ENCODE results near the gene RNF144A.

RNF144A gene

GRCh38 chr2:7048762-7049294 lies 131.6 kb downstream of the RNF144A start:
- in situ Hi-C loops (cut with MboI; ENCODE audit: low pct_unique_long_range_greater_than_20kb, low sequenced_read_pairs): no loop called here

GRCh38 chr2:7052404-7052803 lies 135.2 kb downstream of the RNF144A start:
- DNase-seq: no peak
- in situ Hi-C loops (cut with MboI; ENCODE audit: low pct_unique_long_range_greater_than_20kb, low sequenced_read_pairs): no loop called here

More at GRCh38 chr2:7048762-7049294, 131.6 kb downstream of the RNF144A start:
- no peak for DNase-seq

DNA sequence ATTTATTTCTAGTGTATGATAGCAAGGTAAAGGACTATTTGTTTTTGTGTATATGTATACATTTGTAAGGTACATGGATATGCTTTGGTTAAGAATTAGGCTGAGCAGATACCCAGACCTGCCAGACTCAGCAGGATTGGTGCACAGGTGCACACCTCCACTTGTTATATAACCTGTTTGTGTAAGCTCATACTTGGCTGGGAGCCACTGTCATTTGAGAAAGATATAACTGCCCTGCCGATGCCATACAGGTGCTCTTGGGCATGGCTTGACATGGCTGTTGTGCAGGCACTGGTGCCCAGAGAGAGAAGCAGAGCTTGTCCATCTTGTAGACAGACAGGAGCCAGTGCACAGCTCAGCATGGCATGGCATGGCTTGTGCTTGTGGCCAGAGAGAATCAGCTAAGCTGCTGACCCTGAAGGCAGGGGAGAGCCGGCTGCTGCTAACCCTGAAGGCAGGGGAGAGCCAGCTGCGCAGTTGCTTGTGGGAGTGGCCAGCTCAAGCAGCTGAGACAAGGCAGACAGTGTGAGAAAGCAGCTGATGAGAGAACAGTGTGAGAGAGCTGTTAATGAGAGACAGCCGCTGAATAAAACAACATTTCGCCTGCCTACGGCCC lies 136.5 kb downstream of the RNF144A start:
- in situ Hi-C loops (cut with MboI; ENCODE audit: low pct_unique_long_range_greater_than_20kb, low sequenced_read_pairs): no loop called here
- DNase-seq: no peak

DNA sequence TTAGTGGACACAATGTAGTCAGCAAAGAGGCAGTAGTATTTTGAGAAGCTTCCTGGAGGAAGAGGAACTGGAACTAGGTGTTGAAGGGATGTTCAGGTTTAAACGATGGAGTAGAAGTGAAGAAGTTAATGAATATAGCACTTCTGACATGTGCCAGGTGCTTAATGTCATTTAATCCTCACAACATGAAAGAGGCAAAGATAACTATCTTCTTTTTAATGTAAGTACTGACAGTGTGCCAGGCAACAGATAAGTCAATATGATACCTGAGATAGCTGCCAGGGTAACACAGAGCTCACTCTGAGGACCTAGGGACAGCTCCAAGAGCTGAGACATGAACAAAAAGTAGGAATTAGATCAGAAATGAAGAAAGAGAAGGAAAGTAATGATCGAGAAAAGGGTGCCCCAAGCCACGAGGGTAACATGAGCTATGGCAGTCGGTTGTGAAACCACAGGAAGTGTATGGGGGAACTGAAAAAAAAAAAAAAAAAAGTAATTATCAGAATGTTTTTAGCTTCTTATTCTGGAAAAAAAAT lies 140.7 kb downstream of the RNF144A start:
- DNase-seq: peak; percentile 61
- in situ Hi-C loops (cut with MboI; ENCODE audit: low pct_unique_long_range_greater_than_20kb, low sequenced_read_pairs): no loop called here

- DNase-seq: no peak
- in situ Hi-C loops (cut with MboI; ENCODE audit: low pct_unique_long_range_greater_than_20kb, low sequenced_read_pairs): no loop called here
These were observed 142.9 kb downstream of the RNF144A start for GRCh38 chr2:7060156-7060555.

GRCh38 chr2:7060631-7061449 lies 143.6 kb downstream of the RNF144A start:
- DNase-seq: no peak
- in situ Hi-C loops (cut with MboI; ENCODE audit: low pct_unique_long_range_greater_than_20kb, low sequenced_read_pairs): no loop called here

DNA sequence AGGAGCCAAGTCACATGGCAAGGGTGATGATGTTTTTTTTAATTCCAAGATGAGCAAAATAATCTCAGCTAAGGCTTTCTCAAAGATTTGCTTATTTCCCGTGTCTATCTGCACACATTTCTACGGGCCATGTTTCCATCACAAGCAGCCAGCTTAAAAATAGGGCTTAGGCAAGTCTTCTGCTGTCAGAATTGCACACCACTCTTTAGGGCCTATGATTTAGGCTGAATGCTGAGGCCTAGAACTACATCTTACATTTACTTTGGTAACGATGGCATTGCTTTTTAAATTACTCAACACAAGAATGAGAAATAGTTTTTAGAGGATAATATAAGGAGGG lies 144.2 kb downstream of the RNF144A start:
- in situ Hi-C loops (cut with MboI; ENCODE audit: low pct_unique_long_range_greater_than_20kb, low sequenced_read_pairs): no loop called here
- DNase-seq: no peak

DNA sequence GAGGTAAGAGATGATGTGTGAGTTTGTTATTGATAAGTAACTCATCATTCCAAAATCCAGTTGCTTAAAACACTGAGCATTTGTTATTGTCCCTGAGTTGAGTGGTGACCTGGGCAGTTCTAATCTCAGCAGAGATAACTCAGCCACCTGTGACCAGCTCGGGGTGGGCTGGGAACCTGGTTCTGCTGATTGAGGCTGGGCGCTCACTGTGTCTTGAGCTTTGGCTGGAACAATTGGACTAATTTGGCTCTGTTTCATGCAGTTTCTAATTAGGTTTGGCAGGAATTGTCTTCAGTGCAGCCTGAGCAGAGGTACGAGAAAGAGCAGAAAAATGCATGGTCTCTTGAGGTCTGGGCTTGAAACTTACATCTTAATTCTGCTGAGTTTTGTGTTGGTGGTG lies 144.7 kb downstream of the RNF144A start:
- in situ Hi-C loops (cut with MboI; ENCODE audit: low pct_unique_long_range_greater_than_20kb, low sequenced_read_pairs): no loop called here
- DNase-seq: no peak

DNA sequence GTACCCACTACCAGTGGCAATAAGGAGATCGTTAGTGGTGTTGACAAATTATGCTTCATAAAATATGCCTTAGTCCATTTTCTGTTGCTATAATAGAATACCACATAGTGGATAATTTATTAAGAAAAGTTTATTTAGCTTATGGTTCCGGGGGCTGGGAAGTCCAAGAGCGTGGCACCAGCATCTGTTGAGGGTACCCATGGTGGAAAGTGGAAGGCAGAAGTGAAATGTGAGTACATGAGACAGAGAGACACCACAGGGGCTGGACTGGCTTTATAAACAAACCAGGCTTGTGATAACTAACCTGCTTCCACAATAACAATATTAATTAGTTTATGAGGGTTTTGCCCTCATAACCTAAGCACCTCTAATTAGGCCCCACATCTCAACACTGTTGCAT lies 146.6 kb downstream of the RNF144A start:
- DNase-seq: no peak
- in situ Hi-C loops (cut with MboI; ENCODE audit: low pct_unique_long_range_greater_than_20kb, low sequenced_read_pairs): no loop called here

DNA sequence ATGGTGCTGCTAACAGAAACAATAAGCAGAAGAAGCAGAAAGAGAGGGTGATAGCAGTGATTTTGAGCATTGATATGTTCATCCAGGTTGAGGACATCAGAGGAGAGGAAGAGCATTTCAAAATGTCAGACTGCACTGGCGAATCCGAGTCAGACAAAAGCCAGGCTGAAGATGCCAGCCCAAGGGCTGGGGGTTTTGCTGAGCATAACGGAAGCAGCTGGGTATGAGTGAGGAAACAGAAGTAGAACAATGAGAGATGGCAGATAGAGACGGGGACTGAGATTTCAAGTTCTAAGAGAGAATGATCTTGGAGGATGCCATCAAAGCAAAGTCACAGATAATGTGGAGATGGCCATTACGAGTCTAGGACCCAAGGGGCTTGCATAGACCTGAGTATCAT lies 151.2 kb downstream of the RNF144A start:
- in situ Hi-C loops (cut with MboI; ENCODE audit: low pct_unique_long_range_greater_than_20kb, low sequenced_read_pairs): no loop called here
- no peak for DNase-seq

DNA sequence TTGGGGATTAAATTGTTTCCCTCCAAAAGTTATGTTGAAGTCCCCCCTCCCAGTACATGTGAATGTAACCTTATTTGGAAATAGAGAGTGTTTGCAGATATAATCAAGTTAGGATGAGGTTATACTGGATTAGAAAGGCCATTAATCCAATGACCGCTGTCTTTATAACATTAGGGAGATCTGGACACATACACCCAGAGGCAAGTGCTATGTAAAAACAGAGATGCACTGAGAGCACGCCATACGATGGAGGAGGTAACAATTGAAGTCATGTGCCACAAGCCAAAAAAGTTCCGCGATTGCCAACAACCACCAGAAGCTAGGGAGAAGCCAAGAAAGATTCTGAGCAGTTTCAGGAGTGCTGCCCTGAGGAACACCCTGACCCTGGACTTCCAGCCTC lies 153.3 kb downstream of the RNF144A start:
- in situ Hi-C loops (cut with MboI; ENCODE audit: low pct_unique_long_range_greater_than_20kb, low sequenced_read_pairs): no loop called here
- no peak for DNase-seq

- DNase-seq: no peak
- in situ Hi-C loops (cut with MboI; ENCODE audit: low pct_unique_long_range_greater_than_20kb, low sequenced_read_pairs): no loop called here
These were observed 153.9 kb downstream of the RNF144A start for GRCh38 chr2:7071154-7071553.

- in situ Hi-C loops (cut with MboI; ENCODE audit: low pct_unique_long_range_greater_than_20kb, low sequenced_read_pairs): no loop called here
- DNase-seq: peak; percentile 78
These were observed 154.8 kb downstream of the RNF144A start for GRCh38 chr2:7071916-7072556.

GRCh38 chr2:7073901-7074300 lies 156.7 kb downstream of the RNF144A start:
- no peak for DNase-seq
- in situ Hi-C loops (cut with MboI; ENCODE audit: low pct_unique_long_range_greater_than_20kb, low sequenced_read_pairs): no loop called here

GRCh38 chr2:7075834-7076233 lies 158.6 kb downstream of the RNF144A start:
- in situ Hi-C loops (cut with MboI; ENCODE audit: low pct_unique_long_range_greater_than_20kb, low sequenced_read_pairs): no loop called here
- no peak for DNase-seq

GRCh38 chr2:7077660-7078267 lies 160.6 kb downstream of the RNF144A start:
- in situ Hi-C loops (cut with MboI; ENCODE audit: low pct_unique_long_range_greater_than_20kb, low sequenced_read_pairs): no loop called here
- no peak for DNase-seq

DNA sequence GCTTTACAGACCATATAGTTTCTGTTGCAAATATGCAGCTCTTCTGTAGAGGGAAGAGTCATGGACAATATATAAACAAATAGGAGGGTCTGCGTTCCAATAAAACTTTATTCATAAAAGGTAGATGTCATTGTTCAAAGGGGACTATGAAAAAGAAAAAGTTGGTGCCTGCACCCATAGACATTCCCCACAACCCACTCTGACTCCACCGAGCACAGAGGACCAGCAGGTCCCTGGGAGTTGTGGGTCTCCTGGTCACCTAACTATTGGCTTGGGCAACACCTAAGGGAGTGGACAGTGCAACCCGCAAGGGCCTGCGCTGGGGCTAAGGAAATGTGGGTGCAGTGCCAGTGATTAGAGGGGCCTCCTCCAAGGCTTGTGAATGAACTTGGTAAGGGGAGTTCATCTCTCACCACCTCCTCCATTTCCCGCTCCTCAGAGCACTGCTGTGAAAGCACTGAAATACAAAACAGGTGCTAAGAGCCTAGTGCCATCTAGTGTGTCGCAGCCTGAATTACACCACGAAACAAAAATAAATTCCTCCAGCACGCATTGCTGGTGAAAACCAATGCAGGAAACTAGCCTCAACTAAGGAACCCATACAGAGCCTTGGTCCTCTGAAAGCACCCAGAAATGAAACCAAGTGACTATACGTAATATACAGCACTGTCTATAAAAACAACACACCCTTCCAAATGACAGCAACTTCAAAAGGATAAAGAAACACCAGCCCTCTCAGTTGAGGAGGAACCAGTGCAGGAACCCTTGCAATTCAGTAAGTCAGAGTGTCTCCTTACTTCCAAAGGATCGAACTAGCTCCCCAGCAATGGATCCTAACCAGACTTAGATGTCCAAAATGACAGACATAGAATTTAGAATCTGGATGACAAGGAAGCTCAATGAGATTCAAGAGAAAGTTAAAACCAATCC lies 166.6 kb downstream of the RNF144A start:
- DNase-seq: peak; percentile 82
- in situ Hi-C loops (cut with MboI; ENCODE audit: low pct_unique_long_range_greater_than_20kb, low sequenced_read_pairs): no loop called here

GRCh38 chr2:7084601-7085000 lies 167.4 kb downstream of the RNF144A start:
- no peak for DNase-seq
- in situ Hi-C loops (cut with MboI; ENCODE audit: low pct_unique_long_range_greater_than_20kb, low sequenced_read_pairs): no loop called here

DNA sequence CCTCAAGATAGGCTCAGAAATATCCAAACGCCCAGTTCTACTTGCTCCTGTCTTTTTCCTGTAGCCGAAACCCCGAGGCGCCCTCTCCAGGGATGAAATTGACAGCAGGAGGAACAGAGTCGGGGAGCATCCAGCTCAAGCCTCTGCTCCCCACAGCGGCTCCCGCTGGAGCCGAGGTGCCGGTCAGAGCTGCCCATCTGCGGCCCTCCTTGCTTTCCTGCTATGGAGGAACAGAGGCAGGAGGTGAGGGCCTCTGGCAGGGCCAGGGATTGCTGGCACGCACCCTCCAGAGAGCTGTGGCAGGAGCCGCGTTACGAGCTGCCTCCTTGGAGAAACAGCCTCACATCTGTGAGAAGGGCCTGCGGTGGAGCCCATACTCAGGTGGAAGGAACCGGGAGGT lies 172.1 kb downstream of the RNF144A start:
- DNase-seq: no peak
- in situ Hi-C loops (cut with MboI; ENCODE audit: low pct_unique_long_range_greater_than_20kb, low sequenced_read_pairs): no loop called here

All from KBM-7 (cell line).